SU-DHL-6 (cell line): Measurements from ENCODE around the gene XYLB.

Experiments used
- H2AFZ ChIP-seq: fragments of 200-600 bp; sonication (generic); 2 replicates; pipeline ENCODE4 v1.6.1; 2014; ENCODE audit warnings: low read depth, mild to moderate bottlenecking, moderate library complexity, mixed read lengths, antibody characterized with exemption, low read length; ENCODE audit not compliant: severe bottlenecking
- H3F3A ChIP-seq: fragments of 200-600 bp; shearing (Covaris generic); 2 replicates; pipeline ENCODE4 v1.6.0; 2016; ENCODE audit warnings: antibody characterized with exemption, mild to moderate bottlenecking; ENCODE audit not compliant: insufficient read depth
- H3K27ac ChIP-seq: fragments of 200-600 bp; sonication (generic); 2 replicates; pipeline ENCODE4 v1.5.1; 2016; ENCODE audit warnings: low read depth, mild to moderate bottlenecking, low read length, moderate library complexity, mixed read lengths
- H3K27me3 ChIP-seq: fragments of 200-600 bp; sonication (generic), shearing (Covaris generic); 2 replicates; pipeline ENCODE4 v1.6.0; 2014; ENCODE audit warnings: mild to moderate bottlenecking, low read length
- H3K36me3 ChIP-seq: fragments of 200-600 bp; sonication (generic); 2 replicates; pipeline ENCODE4 v1.6.1; 2014; ENCODE audit warnings: mild to moderate bottlenecking, low read length, mixed read lengths
- H3K4me2 ChIP-seq: fragments of 300-600, 200-600 bp; shearing (Covaris generic), sonication (generic); 2 replicates; pipeline ENCODE4 v1.6.0; 2014; ENCODE audit warnings: low read length, low read depth, mild to moderate bottlenecking; ENCODE audit not compliant: poor library complexity, severe bottlenecking
- H3K4me3 ChIP-seq: fragments of 200-600 bp; sonication (generic); 2 replicates; pipeline ENCODE4 v1.5.1; 2014; ENCODE audit warnings: antibody characterized with exemption, low read length, mild to moderate bottlenecking, mixed read lengths; ENCODE audit not compliant: insufficient read depth, poor library complexity, severe bottlenecking
- H3K79me2 ChIP-seq: fragments of 200-600 bp; sonication (generic); 2 replicates; pipeline ENCODE4 v1.6.1; 2014; ENCODE audit warnings: mild to moderate bottlenecking, low read length, moderate library complexity; ENCODE audit not compliant: insufficient read depth
- H3K9ac ChIP-seq: fragments of 200-600 bp; sonication (generic); 2 replicates; pipeline ENCODE4 v1.7.0; 2014; ENCODE audit warnings: mild to moderate bottlenecking, low read length
- H3K9me2 ChIP-seq: fragments of 200-600 bp; sonication (generic); replicated peaks from 2 replicates; pipeline ENCODE4 v1.6.1; 2014; ENCODE audit warnings: low read length; ENCODE audit not compliant: insufficient read depth
- H3K9me3 ChIP-seq: fragments of 200-600 bp; sonication (generic); 2 replicates; pipeline ENCODE4 v1.6.1; 2014; ENCODE audit warnings: low read length, mixed read lengths; ENCODE audit not compliant: insufficient read depth
- H4K20me1 ChIP-seq: fragments of 200-600 bp; sonication (generic); 2 replicates; pipeline ENCODE4 v1.6.1; 2014; ENCODE audit warnings: low read depth, mild to moderate bottlenecking, antibody characterized with exemption, low read length, moderate library complexity, mixed read lengths
- EZH2phosphoT487 ChIP-seq: fragments of 200-600 bp; sonication (generic), shearing (Covaris generic); conservative IDR thresholded peaks from 2 replicates; pipeline ENCODE4 v1.6.1; 2018; ENCODE audit warnings: mild to moderate bottlenecking, antibody characterized with exemption, low read length, moderate library complexity, mixed read lengths
- TF ChIP-seq, protein P1 (sequence below): fragments of 200-600 bp; sonication (generic); IDR thresholded peaks from one replicate; pipeline ENCODE4 v1.5.1; 2017; ENCODE audit warnings: antibody characterized with exemption, mild to moderate bottlenecking, low read length, moderate library complexity; ENCODE audit not compliant: insufficient read depth, poor library complexity, severe bottlenecking

XYLB gene

DNA sequence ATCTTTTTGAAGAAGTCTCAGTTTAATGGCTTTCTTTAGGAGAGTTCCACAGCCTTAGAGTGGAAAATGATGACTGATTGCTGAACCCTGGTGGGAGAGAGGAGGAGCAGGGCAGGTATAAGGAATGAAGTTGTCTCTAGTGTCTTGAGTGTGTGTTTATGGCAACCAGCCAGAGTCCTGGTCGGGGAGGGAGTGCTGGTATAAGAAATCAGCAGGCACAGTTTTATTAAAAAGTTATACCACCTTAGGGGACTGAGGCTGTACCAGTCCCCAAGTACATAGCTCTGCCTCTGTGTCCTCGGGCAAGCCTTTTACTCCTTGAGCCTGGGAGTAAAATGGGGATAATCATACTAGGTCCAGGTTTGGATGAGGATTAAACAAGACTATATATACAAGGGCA is 34.6 kb upstream of the XYLB start:
- Histone ChIP-seq H3K36me3 (no peaks in the 10 kb centered on the region), H3K9ac (no peak overlapping the region), H3K27me3 (no peaks in the 10 kb centered on the region), H3K4me3 (no peak overlapping the region), H3F3A (no peaks in the 10 kb centered on the region), H3K27ac (no peak overlapping the region), H2AFZ (no peak overlapping the region), H3K9me3 (no peaks in the 10 kb centered on the region), H3K4me2 (no peak overlapping the region), H3K9me2 (no peaks in the 10 kb centered on the region), H4K20me1 (no peaks in the 10 kb centered on the region), H3K79me2 (no peaks in the 10 kb centered on the region)
- TF ChIP-seq, protein P1, sequence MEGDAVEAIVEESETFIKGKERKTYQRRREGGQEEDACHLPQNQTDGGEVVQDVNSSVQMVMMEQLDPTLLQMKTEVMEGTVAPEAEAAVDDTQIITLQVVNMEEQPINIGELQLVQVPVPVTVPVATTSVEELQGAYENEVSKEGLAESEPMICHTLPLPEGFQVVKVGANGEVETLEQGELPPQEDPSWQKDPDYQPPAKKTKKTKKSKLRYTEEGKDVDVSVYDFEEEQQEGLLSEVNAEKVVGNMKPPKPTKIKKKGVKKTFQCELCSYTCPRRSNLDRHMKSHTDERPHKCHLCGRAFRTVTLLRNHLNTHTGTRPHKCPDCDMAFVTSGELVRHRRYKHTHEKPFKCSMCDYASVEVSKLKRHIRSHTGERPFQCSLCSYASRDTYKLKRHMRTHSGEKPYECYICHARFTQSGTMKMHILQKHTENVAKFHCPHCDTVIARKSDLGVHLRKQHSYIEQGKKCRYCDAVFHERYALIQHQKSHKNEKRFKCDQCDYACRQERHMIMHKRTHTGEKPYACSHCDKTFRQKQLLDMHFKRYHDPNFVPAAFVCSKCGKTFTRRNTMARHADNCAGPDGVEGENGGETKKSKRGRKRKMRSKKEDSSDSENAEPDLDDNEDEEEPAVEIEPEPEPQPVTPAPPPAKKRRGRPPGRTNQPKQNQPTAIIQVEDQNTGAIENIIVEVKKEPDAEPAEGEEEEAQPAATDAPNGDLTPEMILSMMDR: no peak
- TF ChIP-seq EZH2phosphoT487: no peak

DNA sequence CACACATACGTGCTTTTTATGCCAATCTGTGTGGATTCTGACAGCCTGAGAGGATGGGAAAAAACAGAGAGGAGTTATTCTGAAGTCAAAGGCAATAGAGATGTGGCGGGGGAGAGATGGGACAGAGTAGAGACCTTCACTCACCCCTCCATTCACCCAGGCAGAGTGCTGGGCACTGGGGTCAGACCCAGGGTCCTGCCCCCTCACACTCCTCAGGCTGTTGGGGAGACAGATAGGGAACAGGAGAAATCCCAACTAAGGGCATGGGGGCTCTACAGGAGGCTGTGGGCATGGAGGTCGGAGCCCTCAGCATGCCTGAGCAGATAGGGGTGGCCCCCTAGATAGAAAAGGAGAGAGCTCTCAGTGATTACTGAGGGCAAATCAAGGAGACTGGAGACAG is 34.2 kb upstream of the XYLB start:
- Histone ChIP-seq H4K20me1 (no peaks in the 10 kb centered on the region), H3K9me2 (no peaks in the 10 kb centered on the region), H3K27ac (no peak overlapping the region), H3K79me2 (no peaks in the 10 kb centered on the region), H3K27me3 (no peaks in the 10 kb centered on the region), H2AFZ (no peak overlapping the region), H3K9ac (no peak overlapping the region), H3K4me2 (no peak overlapping the region), H3K36me3 (no peaks in the 10 kb centered on the region), H3K4me3 (no peak overlapping the region), H3F3A (no peaks in the 10 kb centered on the region), H3K9me3 (no peaks in the 10 kb centered on the region)
- TF ChIP-seq, protein P1: no peak
- no peak for TF ChIP-seq EZH2phosphoT487

DNA sequence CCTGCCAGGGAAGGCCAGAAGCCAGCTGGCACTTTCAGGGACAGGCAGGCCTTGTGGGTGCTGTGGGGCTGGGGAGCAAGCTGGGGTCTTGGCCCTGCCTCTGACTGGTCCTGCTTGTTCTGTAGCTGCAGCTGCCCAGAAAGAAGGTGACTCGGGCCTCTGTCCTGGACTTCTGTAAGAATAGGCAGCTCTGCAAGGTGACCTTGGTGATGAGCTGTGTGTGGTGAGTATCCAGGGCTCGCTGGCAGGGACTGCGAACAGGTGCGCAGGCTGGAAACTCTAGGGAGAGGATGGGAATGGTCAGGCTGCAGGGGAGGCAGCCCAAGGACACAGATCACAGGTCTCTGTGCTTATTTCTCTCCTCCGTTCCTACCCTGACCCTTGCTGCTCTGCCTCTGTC is 33.3 kb upstream of the XYLB start:
- no peak overlapping the region for H2AFZ ChIP-seq
- no peak overlapping the region for H3K9ac ChIP-seq
- no peaks in the 10 kb centered on the region for H3K9me2 ChIP-seq
- H3K9me3 ChIP-seq: no peaks in the 10 kb centered on the region
- H4K20me1 ChIP-seq: no peaks in the 10 kb centered on the region
- TF ChIP-seq EZH2phosphoT487: no peak
- TF ChIP-seq, protein P1: no peak
- H3K4me3 ChIP-seq: no peak overlapping the region
- H3K27me3 ChIP-seq: no peaks in the 10 kb centered on the region
- no peak overlapping the region for H3K4me2 ChIP-seq
- H3K79me2 ChIP-seq: no peaks in the 10 kb centered on the region
- H3K27ac ChIP-seq: no peak overlapping the region
- H3K36me3 ChIP-seq: no peaks in the 10 kb centered on the region
- no peaks in the 10 kb centered on the region for H3F3A ChIP-seq
